Right forelimb (tissue), 1 donor: ENCODE measurements around the gene S100A14.
A peak's percentile ranks its signal among the peaks of the same experiment; 100 is the strongest.

ENCODE experiments used
- DNase-seq: peaks from one replicate; pipeline ENCODE4 v3.0.0-alpha.2; 2018

Gene S100A14

GRCh38 chr1:153636312-153636711 lies 20.2 kb upstream of the S100A14 start:
- DNase-seq: no peak

- no peak for DNase-seq
These were observed 19.7 kb upstream of the S100A14 start for GRCh38 chr1:153635872-153636271.

GRCh38 chr1:153633754-153634665 lies 17.9 kb upstream of the S100A14 start, which contains the start of gene CHTOP:
Gene CHTOP, plus strand, starts transcription at chr1:153634066. Its CDS starts 2,523 bp downstream, at chr1:153636589.
- DNase-seq: peak; percentile 98

GRCh38 chr1:153633161-153633753 lies 17.1 kb upstream of the S100A14 start:
- DNase-seq: no peak

GRCh38 chr1:153631047-153632022 lies 15.2 kb upstream of the S100A14 start:
- DNase-seq: no peak

GRCh38 chr1:153630384-153630783 lies 14.3 kb upstream of the S100A14 start:
- no peak for DNase-seq

GRCh38 chr1:153629971-153630370 lies 13.8 kb upstream of the S100A14 start:
- no peak for DNase-seq

- DNase-seq: no peak
These were observed 13.2 kb upstream of the S100A14 start for GRCh38 chr1:153629343-153629665.

- no peak for DNase-seq
These were observed 12.7 kb upstream of the S100A14 start for GRCh38 chr1:153628638-153629342.

- DNase-seq: peak; percentile 60
These were observed 11.8 kb upstream of the S100A14 start, which contains the start of gene S100A1 for GRCh38 chr1:153627715-153628626. Gene S100A1, plus strand, starts transcription at chr1:153628434. Its CDS starts 2,088 bp downstream, at chr1:153630522.

- DNase-seq: peak; percentile 89
These were observed 11.0 kb upstream of the S100A14 start, which contains the start of gene S100A13 for GRCh38 chr1:153626904-153627714. Gene S100A13, minus strand, starts transcription at chr1:153627505. Its CDS starts 1,033 bp downstream, at chr1:153626472.

- DNase-seq: no peak
These were observed 10.4 kb upstream of the S100A14 start for GRCh38 chr1:153626477-153626903.

GRCh38 chr1:153624965-153625611 lies 9.0 kb upstream of the S100A14 start:
- DNase-seq: no peak

- no peak for DNase-seq
These were observed 7.0 kb upstream of the S100A14 start for GRCh38 chr1:153623101-153623500.

- DNase-seq: no peak
These were observed 3.0 kb upstream of the S100A14 start for GRCh38 chr1:153619171-153619570.

GRCh38 chr1:153617663-153618062 lies 1.5 kb upstream of the S100A14 start:
- no peak for DNase-seq

- no peak for DNase-seq
These were observed 789 bp upstream of the S100A14 start for GRCh38 chr1:153616917-153617311.

- no peak for DNase-seq
These were observed 719 bp downstream of the S100A14 start for GRCh38 chr1:153615406-153615805.

GRCh38 chr1:153614906-153615305 lies 1.2 kb downstream of the S100A14 start:
- no peak for DNase-seq
